C4-2B (cell line): ENCODE data around the gene FAM174B.

Experiments used
- ZFX ChIP-seq: fragments of 450-650 bp; IDR thresholded peaks from 2 replicates; pipeline ENCODE4 v1.6.1; 2017
- TF ChIP-seq, protein P1 (sequence below): fragments of 450-650 bp; conservative IDR thresholded peaks from 2 replicates; pipeline ENCODE4 v1.5.1; 2017; ENCODE audit warnings: mild to moderate bottlenecking

DNA sequence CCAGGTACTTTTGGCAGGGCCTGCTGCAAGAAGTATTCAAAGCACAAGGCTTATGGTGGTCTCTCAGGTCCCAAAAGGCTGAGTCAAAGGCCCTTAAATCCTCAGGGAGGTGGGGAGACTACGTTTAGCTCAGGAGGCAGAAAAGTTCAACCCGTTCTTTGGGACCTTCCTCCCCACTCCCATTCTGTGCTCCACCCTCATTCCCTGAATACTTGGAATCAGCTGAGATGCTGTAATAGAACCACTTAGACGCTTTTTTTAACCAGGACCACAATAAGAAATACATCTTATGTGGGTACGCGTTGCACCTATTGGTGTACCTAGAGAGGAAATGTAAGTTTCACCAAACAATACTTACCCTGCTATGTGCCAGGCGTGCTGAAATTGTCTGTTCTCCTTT, 58.0 kb downstream of the FAM174B start:
- TF ChIP-seq, protein P1, sequence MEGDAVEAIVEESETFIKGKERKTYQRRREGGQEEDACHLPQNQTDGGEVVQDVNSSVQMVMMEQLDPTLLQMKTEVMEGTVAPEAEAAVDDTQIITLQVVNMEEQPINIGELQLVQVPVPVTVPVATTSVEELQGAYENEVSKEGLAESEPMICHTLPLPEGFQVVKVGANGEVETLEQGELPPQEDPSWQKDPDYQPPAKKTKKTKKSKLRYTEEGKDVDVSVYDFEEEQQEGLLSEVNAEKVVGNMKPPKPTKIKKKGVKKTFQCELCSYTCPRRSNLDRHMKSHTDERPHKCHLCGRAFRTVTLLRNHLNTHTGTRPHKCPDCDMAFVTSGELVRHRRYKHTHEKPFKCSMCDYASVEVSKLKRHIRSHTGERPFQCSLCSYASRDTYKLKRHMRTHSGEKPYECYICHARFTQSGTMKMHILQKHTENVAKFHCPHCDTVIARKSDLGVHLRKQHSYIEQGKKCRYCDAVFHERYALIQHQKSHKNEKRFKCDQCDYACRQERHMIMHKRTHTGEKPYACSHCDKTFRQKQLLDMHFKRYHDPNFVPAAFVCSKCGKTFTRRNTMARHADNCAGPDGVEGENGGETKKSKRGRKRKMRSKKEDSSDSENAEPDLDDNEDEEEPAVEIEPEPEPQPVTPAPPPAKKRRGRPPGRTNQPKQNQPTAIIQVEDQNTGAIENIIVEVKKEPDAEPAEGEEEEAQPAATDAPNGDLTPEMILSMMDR = no peak
- no peak for TF ChIP-seq ZFX
